ENCODE results near the gene TSSK3.
A peak's percentile ranks its signal among the peaks of the same experiment; 100 is the strongest.

Gene TSSK3

DNA sequence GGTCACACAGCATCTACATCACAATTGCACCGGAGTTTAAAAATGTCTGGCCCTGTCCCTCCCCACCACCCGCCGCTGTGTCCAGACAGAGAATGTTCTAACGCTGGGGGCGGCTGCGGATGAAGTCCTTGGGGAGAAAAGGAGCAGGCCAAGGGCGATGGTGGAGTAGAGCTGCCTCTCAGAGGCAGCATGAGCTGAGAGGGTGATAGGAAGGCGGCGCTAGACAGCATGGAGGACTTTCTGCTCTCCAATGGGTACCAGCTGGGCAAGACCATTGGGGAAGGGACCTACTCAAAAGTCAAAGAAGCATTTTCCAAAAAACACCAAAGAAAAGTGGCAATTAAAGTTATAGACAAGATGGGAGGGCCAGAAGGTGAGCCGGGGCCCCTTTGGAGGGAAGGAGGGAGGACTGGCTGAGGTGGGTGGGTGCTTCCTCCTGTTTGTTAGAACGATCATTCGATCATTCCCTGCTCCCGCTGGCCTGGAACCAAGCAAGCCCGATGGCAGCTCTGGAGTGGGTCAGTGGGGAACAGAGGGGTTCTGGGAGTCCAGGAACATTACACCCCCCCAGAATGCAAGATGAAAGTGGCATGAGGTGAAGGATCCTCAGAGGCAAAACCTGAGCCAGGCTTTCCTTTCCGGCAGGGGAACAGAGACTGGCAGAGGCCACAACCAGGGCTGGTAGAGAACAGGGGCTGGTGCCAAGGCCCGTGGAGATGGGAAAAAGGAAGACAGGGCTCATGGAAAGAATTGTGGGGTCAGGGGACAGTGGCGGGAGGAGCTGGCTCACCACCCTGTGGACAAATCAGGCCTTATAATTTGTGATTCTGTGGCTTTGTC lies at the start of gene TSSK3, which contains the start of gene FAM229A:
TSS of gene TSSK3 (plus strand) at position 66 of the 840 bp plus-strand sequence. CDS start at position 229, 163 bp downstream.
TSS of gene FAM229A (minus strand) at position 12 of the 840 bp plus-strand sequence. CDS start 394 bp downstream, outside the sequence.
- no peak for DNase-seq (ENCODE audit: low read depth in 2 of 2)

DNA sequence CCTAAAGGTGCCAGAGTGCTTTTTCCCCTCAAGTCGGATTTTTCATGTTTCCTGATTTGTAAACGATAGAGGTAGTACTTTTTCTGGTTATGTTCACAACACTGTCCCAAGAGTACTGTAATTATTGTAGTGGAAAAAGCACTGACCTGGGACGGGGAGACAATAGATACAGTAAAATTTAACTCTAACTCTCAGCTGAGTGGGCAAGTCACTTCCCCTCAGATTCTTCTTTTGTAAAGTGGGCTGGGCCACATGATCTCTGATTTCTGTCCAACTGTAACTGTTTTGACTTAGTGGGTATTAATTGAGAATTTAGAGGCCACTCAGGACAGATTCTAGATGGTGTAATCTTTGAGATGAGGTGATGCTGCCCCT lies 45.4 kb upstream of the TSSK3 start:
- DNase-seq (ENCODE audit: low read depth in 2 of 2) = no peak

- DNase-seq (ENCODE audit: low read depth in 2 of 2) = no peak
Observed at GRCh38 chr1:32318127-32318869, 44.0 kb upstream of the TSSK3 start.

DNA sequence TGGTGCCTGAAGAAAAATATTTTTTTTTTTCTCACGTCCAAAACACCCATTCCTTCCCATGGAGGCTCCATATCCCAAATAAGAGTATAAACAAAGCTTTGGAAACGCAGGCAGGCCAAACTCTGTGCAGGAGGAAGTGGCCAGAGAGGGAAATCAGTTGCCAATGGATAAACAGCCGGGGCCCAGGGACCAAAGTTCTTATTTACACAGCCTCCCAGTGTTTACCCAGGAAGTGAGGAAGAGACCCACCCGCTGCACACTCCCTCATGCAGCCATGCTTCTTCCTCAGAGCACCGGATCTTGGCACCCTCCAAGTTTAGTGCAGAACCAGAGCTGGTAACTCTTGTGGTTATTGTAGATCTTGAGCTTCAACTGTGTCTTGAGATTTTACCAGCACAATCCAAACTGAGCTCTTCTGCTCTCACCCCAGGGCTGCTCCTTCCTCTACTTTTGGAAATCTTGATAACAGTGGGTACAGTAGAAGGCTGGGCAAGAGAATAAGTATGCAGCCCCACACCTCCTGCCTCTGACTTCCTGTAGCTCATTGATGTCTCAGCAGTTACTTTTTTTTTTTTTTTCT lies 40.5 kb upstream of the TSSK3 start:
- no peak for DNase-seq (ENCODE audit: low read depth in 2 of 2)

DNA sequence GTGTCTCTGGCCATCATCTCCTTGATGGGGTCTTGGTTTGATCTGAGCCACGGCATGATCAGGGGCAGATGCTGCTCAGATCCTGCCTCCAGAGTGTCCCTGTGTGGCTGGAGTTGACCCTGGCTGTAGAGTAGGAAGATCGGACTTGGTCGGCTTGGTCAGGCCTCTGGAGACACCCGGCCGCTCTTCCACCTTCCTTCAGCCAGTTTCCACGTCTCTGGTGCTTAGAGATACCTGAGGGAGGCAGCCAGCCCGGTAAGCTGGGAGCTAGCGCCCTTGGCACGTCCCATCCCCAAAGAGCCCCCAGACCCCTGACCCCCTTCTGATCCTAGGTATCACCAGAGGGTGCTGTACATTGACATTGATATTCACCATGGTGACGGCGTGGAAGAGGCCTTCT lies 35.1 kb upstream of the TSSK3 start:
- DNase-seq (ENCODE audit: low read depth in 2 of 2) = no peak

- DNase-seq (ENCODE audit: low read depth in 2 of 2) = no peak
Observed at GRCh38 chr1:32329931-32330466, 32.3 kb upstream of the TSSK3 start.

DNA sequence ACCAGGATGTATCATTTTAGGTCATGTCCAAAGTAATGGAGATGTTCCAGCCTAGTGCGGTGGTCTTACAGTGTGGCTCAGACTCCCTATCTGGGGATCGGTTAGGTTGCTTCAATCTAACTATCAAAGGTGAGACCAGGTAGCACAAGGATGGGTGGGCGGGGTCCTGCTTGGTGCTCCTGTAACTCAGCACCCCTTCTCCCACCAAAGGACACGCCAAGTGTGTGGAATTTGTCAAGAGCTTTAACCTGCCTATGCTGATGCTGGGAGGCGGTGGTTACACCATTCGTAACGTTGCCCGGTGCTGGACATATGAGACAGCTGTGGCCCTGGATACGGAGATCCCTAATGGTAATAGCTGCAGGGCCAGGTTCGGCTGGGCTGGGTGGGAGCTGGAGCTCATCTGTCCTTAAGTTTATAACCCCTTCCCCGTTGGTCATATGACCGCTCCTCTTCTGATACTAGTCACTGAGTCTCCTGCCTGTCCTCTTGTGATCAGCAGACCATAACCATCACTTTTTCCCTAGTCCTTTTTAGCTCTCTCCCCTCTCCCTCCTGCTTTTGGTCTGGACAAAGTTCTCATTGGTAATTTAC lies 31.7 kb upstream of the TSSK3 start:
- DNase-seq (ENCODE audit: low read depth in 2 of 2) = no peak

- no peak for DNase-seq (ENCODE audit: low read depth in 2 of 2)
Observed at GRCh38 chr1:32331549-32331948, 30.8 kb upstream of the TSSK3 start.

- no peak for DNase-seq (ENCODE audit: low read depth in 2 of 2)
Observed at GRCh38 chr1:32332290-32333079, 29.9 kb upstream of the TSSK3 start.

DNA sequence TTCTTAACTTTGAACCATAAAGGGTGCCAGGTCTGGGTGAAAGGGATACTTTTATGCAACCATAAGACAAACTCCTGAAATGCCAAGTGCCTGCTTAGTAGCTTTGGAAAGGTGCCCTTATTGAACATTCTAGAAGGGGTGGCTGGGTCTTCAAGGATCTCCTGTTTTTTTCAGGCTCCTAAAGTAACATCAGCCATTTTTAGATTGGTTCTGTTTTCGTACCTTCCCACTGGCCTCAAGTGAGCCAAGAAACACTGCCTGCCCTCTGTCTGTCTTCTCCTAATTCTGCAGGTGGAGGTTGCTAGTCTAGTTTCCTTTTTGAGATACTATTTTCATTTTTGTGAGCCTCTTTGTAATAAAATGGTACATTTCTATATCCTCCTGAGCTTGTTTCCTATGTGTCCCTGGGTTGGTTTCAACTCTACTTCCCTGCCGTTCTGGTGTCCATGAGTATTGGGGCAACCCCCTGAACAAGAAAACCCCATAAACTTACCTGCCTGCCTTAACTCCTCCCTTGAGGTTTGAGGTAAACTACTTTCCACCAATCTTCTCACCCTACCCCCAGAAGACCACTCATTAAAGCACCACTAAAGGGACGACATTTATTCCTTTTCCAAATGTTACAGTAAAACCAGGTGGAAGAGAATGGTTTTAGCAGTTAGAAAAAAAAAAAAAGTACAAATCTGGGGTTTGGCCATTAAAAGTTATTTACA lies 28.9 kb upstream of the TSSK3 start:
- no peak for DNase-seq (ENCODE audit: low read depth in 2 of 2)

GRCh38 chr1:32334274-32334861 lies 28.0 kb upstream of the TSSK3 start:
- no peak for DNase-seq (ENCODE audit: low read depth in 2 of 2)

GRCh38 chr1:32334864-32335534 lies 27.3 kb upstream of the TSSK3 start:
- DNase-seq (ENCODE audit: low read depth in 2 of 2) = peak in 1 of 2 donors; percentile 42

DNA sequence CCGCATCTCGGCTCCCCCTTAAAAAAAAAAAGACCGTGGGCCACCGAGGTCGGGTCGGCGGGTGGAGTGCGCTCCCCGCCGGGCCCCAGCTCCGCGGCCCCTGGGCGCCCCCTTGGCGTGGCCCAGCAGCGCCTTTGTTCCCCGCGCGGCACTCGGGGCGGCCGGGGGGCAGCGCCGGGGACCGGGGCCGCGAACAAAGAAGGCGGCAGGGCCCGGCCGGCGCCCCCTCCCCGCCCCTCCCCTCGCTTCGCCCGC lies 26.9 kb upstream of the TSSK3 start:
- DNase-seq (ENCODE audit: low read depth in 2 of 2) = no peak

DNA sequence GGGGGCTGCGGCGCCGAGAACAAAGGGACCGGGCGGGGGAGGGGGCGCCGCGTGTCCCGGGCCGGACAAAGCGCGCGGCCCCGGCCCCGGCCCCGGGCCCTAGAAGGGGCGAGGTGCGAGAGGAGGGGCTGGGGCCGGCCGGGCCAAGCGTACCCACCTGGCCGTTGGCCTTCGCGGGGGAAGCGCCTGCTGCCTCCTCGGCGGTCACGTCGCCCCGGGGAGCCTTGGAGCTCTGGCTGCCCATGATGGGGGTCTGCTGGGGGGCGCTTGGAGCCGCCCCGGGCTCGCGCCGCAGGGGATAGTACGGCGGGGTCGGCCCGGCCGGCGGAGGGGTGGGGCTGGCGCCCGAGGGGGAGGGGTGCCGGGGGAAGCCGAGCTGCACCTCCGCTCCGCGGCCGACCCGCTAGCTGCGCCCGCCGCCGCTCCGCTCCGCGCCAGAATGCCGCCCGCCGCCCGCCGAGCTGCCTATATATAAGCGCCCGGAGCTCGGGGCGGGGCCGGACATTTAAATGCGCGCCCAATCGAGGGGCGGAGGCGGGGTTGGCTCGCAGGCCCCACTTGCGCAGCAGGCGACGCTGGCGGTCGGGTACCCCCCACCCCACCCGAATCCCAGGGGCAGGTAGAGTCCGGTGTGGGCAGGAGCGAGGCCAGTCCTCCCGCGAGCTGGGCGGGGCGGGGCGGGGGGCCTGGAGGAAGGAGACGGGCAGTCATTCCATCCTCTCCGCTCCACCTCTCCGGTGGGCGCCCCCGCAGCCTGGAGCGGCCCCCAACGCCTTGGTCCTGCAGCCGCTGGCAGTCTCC lies 26.3 kb upstream of the TSSK3 start, which contains the start of gene MARCKSL1:
TSS of gene MARCKSL1 (minus strand) at position 444 of the 801 bp plus-strand sequence. CDS start at position 244, 200 bp downstream.
- DNase-seq (ENCODE audit: low read depth in 2 of 2) = peak; percentile 70 to 78

DNA sequence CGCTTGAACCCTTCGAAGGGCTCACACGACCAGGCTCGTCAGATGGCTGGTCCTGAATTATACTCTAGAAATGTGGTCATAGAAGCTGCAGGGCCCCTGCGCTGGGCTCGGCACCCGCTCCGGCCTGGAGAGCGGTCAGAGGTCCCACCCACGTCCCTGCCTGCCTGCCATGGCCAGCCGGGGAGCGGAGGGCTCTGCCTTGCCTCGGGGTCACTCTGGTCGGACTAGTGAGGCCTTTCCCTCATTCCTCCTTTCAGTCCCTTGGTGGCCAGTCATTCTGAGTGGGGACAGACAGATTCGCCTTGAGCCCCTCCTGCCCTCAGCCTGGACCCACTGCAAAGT lies 25.8 kb upstream of the TSSK3 start:
- no peak for DNase-seq (ENCODE audit: low read depth in 2 of 2)

DNA sequence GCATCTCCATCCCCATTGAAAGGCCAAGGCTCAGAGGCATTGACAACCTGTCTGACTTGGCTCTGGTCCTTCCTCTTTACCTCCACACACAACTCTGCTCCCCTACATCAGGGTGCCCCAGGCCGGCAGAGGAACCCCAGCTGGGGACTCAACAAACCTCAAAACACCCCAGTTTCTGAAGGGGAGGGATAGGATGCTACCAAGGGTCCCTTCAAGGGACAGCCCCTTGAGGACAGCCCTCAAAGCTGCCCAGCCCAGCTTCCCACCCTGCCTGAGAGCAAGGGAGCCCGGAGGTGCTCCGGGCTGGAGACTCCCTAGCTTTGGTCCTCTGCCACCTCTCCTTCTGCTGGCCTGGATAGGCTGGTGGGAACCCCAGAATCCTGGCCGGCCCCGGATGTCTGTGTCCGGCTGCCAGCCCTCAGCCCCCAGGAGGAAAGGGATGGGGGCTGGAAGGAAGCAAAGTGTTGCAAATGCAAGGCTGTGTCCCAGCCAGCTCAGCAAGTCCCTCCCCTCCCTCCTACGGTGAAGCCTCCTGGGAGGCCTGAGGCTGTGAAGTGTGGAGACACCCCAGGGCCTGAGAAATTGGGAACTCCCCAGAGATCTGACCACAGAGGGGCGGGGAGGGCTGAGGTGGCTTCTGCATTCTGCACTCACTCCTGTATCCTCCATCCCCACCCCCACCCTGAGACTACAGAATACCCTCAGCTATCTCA lies 25.2 kb upstream of the TSSK3 start:
- DNase-seq (ENCODE audit: low read depth in 2 of 2) = peak; percentile 57 to 59

DNA sequence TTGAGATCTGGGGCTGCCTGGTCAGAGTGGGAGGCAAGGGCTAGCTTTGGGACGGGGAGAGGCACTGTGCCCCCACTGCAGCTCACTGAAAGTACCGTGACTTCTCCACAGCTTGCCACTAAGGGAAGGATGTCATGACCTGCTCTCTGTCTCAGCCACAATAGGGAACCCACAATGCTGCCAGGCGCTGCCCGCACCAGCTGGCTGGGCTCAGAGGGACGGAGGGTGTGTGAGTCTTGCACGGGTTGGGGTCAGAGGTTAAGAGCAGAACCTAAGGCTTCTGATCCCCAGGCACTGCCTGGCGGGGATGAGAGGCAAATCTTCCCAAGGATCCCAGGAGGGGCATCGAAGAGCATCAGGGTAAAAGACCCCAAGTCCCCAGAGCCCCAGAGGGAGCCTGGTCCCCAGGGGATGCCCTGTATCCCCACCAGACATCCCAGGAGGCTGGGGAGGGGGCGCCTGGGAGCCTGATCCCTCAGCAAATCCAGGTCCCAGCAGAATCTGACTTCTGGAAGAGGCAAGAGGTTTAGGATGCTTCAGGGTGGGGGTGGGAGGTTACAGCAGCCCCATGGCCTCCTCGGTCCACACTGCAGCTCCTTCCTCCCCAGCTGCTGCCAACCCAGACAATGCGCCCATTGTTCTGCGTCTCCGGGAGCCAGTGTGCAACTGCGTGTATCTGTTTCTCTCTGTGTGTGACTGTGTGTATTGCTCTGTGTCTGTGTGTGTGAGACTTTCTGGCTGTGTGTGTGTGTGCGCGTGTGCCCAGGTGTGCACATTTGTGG lies 24.3 kb upstream of the TSSK3 start:
- no peak for DNase-seq (ENCODE audit: low read depth in 2 of 2)
